ENCODE results near the gene IL2RA.

IL2RA gene

GRCh38 chr10:6008497-6009142 lies 53.5 kb downstream of the IL2RA start:
- ATAC-seq, result no peak
- TF ChIP-seq ZFP30 (CRISPR knock-in tag; IDR thresholded peaks at IDR 0.05) (no peak), ESRRG (CRISPR knock-in tag; IDR thresholded peaks at IDR 0.05) (no peak), POU6F1 (CRISPR knock-in tag; IDR thresholded peaks at IDR 0.05; ENCODE audit: borderline replicate concordance, low read depth) (no peak), CSDC2 (CRISPR knock-in tag; IDR thresholded peaks at IDR 0.05) (no peak), TSHZ2 (CRISPR knock-in tag; IDR thresholded peaks at IDR 0.05) (no peak), GLIS3 (CRISPR knock-in tag; IDR thresholded peaks at IDR 0.05) (no peak), TCF4 (CRISPR knock-in tag; IDR thresholded peaks at IDR 0.05; ENCODE audit: borderline replicate concordance) (no peak), ZNF565 (CRISPR knock-in tag; conservative IDR thresholded peaks at IDR 0.05; ENCODE audit: low read depth) (no peak), ISL1 (CRISPR knock-in tag; IDR thresholded peaks at IDR 0.05) (no peak), CREB5 (CRISPR knock-in tag; IDR thresholded peaks at IDR 0.05; ENCODE audit: low read depth) (no peak), PATZ1 (CRISPR knock-in tag; IDR thresholded peaks at IDR 0.05; ENCODE audit: borderline replicate concordance) (no peak), SNAI2 (CRISPR knock-in tag; IDR thresholded peaks at IDR 0.05) (no peak), PPARA (CRISPR knock-in tag; IDR thresholded peaks at IDR 0.05; ENCODE audit: borderline replicate concordance) (no peak), CSRNP3 (CRISPR knock-in tag; IDR thresholded peaks at IDR 0.05) (no peak), BACH2 (CRISPR knock-in tag; IDR thresholded peaks at IDR 0.05; ENCODE audit: borderline replicate concordance) (no peak)

- ATAC-seq, result no peak
- TF ChIP-seq TOX (CRISPR knock-in tag; IDR thresholded peaks at IDR 0.05; ENCODE audit: borderline replicate concordance), result no peak
- TF ChIP-seq ARNTL (CRISPR knock-in tag; IDR thresholded peaks at IDR 0.05; ENCODE audit: borderline replicate concordance, low read depth), result no peak
- TF ChIP-seq CSDC2 (CRISPR knock-in tag; IDR thresholded peaks at IDR 0.05), result no peak
- no peak for TF ChIP-seq ZNF8 (CRISPR knock-in tag; IDR thresholded peaks at IDR 0.05)
- TF ChIP-seq OSR1 (CRISPR knock-in tag; IDR thresholded peaks at IDR 0.05), result no peak
- TF ChIP-seq ESRRG (CRISPR knock-in tag; IDR thresholded peaks at IDR 0.05), result no peak
- no peak for TF ChIP-seq BACH2 (CRISPR knock-in tag; IDR thresholded peaks at IDR 0.05; ENCODE audit: borderline replicate concordance)
- no peak for TF ChIP-seq ZNF565 (CRISPR knock-in tag; conservative IDR thresholded peaks at IDR 0.05; ENCODE audit: low read depth)
- TF ChIP-seq SNAI2 (CRISPR knock-in tag; IDR thresholded peaks at IDR 0.05), result no peak
- TF ChIP-seq ZFP30 (CRISPR knock-in tag; IDR thresholded peaks at IDR 0.05), result no peak
- no peak for TF ChIP-seq TSHZ2 (CRISPR knock-in tag; IDR thresholded peaks at IDR 0.05)
- TF ChIP-seq PATZ1 (CRISPR knock-in tag; IDR thresholded peaks at IDR 0.05; ENCODE audit: borderline replicate concordance), result no peak
- TF ChIP-seq CREB5 (CRISPR knock-in tag; IDR thresholded peaks at IDR 0.05; ENCODE audit: low read depth), result no peak
- no peak for TF ChIP-seq CSRNP3 (CRISPR knock-in tag; IDR thresholded peaks at IDR 0.05)
- TF ChIP-seq TCF4 (CRISPR knock-in tag; IDR thresholded peaks at IDR 0.05; ENCODE audit: borderline replicate concordance), result no peak
- no peak for TF ChIP-seq ZC3H10 (CRISPR knock-in tag; IDR thresholded peaks at IDR 0.05)
- no peak for TF ChIP-seq GLIS3 (CRISPR knock-in tag; IDR thresholded peaks at IDR 0.05)
Measured at GRCh38 chr10:6006991-6007390, 55.2 kb downstream of the IL2RA start.

Data from SK-N-SH treated with all-trans-retinoic acid at 6 μM for 48 hours (cell line).